ENCODE measurements around the gene RELA.

The RELA gene

DNA sequence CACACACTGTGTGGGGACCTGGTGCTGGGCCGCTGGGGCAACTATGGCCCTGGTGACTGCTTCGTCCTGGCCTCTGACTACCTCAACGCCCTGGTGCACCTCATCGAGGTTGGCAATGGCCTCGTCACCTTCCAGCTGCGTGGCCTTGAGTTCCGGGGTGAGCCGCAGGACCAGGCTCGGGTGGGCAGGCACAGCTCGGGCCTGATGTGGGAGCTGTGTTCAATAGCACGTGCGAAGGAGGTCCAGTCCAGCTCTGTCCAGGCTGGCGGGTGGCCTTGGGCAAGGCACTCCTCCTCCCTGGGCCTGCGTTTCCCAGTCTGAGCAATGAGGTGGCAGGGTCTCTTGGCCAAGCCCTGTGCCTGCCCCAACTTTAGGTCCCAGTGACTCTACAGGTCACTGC, 33.1 kb downstream of the RELA start:
- DNase-seq: no peak

DNA sequence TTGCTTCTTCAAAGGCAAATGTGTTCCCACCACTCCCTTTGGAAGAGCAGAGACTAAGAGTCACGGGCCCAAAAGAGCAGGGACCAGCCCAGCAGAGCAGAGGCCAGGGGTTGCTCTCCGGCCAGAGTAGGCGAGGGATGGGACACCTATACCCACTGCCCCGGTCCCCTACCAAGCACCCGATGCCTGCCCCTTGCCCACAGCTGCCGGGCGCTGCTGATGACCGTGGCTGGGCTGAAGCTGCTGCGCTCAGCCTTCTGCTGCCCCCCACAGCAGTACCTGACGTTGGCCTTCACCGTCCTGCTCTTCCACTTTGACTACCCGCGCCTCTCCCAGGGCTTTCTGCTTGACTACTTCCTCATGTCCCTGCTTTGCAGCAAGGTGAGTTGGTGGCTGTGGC, 35.5 kb downstream of the RELA start:
- DNase-seq: no peak

DNA sequence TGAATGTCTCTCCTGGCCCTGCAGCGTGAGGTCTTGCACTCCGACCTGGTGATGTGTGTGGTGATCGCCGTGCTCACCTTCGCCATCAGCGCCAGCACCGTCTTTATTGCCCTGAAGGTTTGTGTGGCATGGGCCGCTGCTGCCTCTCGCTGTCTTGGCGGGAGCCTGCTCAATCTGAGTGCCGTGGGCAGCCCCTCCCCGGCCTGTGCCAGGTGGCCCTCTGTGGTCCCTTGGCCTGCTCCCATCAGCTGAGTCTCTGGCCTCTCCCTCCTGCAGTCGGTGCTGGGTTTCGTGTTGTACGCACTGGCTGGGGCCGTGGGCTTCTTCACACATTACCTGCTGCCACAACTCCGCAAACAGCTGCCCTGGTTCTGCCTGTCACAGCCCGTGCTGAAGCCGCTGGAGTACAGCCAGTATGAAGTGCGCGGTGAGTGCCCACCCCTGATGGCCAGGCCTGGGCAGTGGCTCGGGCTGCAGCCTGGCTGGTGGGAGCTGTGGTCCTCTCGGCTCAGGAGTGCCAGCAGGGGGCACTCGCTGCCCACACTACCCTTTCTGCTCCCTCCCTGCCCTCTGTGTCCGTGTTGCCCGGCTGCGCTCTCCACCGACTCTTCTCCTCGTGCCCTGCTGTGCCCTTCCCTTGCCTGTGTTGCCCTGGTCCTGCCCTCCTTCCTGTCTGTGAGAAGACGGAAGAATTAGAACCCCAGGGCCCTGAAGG, 36.9 kb downstream of the RELA start:
- DNase-seq: peak; percentile 30

DNA sequence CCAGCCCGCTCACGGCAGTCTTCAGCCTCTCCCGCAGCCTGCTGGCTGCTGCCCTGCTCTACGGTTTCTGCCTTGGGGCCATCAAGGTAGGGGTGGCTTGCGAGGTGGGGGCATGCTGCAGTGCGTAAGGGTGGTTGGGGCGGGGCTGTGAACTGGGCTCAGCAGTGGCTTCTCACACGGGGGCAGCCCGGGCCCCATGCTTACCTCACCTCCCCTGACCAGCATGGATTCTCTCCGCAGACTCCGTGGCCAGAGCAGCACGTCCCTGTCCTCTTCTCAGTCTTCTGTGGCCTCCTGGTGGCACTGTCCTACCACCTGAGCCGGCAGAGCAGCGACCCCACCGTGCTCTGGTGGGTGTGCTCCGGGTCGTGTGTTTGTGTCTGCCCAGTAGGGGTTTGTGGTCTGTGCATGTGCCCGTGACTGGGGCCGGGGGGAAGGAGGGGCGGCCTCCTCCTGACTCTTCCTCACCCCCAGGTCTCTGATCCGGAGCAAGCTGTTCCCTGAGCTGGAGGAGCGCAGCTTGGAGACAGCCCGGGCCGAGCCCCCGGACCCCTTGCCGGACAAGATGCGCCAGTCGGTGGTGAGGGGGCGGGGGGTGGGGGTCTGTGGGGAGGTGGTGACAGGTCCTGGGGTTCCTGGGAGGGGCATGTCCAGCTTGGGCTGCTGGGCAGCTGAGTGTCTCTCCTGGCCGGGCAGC, 37.6 kb downstream of the RELA start:
- no peak for DNase-seq

DNA sequence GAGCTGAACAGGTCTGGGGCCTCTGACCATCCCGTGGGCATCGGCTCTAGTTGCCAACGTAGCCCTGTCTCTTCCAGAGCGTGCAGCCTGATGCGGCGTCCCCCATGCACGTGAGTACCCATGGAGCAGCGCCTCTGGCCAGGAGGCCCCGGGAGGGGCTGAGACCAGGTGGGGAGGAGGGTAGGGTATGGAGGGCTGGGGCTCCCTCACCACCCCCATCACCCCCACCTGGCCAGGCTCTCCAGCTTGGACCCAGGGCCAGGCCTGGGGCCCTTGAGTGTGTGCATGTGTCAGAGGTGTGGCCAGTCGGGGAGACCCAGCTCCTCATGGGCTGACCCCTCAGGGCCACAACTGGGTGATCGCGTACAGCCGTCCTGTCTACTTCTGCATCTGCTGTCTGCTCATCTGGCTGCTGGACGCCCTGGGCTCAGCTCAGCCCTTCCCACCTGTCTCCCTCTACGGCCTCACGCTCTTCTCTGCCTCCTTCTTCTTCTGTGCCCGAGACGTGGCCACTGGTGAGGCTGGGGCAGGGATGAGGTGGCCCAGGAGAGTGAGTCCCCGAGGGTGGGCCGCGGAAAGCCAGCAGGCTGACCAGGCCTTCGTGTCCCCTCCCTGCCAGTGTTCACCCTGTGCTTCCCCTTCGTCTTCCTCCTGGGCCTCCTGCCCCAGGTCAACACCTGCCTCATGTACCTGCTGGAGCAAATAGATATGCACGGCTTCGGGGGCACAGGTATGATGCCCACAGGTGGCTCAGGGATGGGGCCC, 38.7 kb downstream of the RELA start:
- DNase-seq: no peak

DNA sequence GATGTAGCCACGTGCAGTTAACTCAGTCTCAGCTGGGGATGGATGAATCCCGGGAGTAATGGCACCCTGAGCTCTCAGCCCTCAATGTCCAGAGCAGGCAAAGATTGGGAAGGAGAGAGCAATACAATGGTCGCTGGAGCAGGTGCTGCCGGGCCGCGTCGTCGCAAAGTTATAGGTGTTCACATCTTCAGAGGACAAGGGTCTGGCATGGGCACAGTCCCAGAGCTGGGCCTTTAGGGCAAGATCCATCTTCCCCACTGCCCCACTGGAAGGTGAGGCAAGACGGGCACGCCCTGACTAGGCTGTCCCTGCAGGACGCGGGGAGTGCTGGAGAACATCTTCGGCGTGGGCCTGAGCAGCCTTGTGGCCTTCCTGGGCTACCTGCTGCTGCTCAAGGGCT, 39.5 kb downstream of the RELA start:
- no peak for DNase-seq

DNA sequence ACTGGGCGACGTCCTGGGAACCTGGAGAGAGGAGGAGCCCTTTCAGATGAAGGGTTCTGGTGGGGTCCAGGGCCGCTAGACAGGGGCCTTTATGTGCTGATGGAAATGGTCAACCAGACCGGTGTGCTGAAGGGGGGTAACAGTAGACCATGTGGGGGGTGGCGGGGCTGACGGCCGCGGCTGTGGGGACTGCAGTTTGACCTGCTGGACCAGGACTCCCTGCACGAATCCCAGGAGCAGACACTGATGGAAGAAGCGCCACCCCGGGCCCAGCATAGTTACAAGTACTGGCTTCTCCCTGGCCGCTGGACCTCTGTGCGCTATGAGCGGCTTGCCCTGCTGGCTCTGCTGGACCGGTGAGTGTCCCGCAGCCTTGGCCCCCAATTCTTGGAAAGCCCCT, 40.7 kb downstream of the RELA start:
- no peak for DNase-seq

DNA sequence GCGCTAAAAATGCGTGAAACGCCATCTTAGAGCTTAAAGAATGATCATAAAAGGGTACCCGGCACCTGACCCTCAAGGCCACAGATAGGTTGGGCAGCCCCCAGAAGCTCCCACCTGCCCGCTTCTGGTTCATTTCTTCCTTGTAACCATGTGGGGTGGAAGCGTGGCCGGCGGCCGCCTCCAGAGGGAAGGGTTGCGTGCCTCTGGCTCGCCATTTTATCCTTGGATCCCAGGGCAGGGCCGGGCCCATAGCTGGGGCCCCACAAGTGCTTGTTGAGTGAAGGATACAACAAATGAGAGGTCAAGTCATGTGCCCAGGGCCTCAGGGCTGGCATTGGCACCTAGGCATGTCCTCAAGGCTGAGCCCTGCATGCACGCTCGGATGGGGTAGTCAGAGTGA, 41.3 kb downstream of the RELA start:
- DNase-seq: no peak

DNA sequence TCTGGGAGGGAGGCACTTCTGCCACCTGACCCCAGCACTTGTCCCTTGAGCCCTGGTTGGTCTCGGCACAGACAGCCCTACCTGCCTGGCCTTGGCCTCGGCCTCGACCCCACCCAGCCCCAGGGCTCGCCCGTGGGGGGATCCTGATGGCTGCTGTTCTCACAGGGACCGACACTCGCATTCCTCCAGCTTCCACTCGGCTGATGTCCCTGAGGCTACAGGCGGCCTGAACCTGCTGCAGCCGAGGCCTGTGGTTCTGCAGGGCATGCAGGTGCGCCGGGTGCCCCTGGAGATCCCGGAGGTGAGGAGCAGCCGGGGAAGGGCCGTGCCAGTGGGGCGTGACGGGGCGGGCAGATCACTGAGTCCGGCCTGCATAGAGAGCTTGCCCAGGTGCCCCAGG, 42.0 kb downstream of the RELA start:
- DNase-seq: no peak

DNA sequence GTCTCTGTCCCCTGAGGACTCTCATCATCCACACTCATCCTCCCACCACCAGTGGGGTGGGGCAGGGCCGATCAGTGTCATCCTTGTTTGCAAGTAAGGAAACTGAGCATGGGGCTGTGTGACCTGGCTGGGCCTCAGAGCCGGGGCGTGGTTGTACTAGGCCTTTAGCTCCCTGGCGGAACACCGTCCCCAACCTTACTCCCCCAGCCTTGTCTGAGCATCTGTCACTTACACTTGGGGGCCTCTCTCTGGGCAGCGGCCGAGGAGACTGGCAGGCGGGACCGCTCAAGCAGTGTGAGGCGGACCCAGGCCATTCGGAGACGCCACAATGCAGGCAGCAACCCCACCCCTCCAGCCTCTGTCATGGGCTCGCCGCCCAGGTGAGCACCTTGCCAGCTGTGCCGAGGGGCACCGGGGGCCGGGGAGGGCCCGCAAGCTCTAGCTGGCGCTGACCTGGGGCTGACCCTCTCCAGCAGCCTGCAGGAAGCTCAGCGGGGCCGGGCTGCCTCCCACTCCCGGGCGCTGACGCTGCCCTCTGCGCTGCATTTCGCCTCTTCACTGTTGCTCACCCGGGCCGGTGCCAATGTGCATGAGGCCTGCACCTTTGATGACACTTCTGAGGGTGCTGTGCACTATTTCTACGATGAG, 43.3 kb downstream of the RELA start:
- no peak for DNase-seq

DNA sequence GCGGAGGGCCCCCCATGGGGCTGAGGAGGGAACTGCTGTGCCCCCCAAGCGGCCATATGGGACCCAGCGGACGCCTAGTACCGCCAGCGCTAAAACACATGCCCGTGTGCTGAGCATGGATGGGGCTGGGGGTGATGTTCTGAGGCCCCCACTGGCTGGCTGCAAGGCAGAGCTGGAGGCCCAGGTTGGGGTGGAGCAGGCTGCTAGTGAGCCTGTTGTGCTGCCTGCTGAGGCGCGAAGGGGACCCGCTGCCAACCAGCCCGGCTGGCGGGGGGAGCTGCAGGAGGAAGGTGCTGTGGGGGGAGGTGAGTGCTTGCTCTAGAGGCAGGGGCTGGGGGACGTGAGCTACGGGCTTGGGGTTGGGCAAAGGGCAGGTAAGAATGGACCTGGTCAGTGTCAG, 44.0 kb downstream of the RELA start:
- DNase-seq: no peak

DNA sequence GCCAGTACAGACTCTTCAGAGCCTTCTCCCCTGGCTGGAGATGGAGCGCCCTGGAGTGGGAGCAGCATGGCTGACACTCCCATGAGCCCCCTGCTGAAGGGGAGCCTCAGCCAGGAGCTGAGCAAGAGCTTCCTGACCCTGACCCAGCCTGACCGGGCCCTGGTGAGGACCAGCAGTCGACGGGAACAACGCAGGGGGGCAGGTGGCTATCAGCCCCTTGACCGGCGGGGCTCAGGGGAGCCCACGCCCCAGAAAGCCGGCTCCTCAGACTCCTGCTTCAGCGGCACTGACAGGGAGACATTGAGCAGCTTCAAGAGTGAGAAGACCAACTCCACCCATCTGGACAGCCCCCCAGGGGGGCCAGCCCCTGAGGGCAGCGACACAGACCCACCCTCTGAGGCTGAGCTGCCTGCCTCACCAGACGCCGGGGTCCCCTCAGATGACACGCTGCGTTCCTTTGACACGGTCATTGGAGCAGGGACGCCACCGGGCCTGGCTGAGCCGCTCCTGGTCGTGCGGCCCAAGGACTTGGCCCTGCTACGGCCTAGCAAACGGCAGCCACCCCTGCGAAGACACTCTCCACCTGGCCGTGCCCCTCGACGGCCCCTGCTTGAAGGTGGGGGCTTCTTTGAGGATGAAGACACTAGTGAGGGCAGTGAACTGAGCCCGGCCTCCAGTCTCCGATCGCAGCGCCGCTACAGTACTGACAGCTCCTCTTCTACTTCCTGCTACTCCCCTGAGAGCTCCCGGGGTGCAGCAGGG, 44.5 kb downstream of the RELA start:
- DNase-seq: no peak

DNA sequence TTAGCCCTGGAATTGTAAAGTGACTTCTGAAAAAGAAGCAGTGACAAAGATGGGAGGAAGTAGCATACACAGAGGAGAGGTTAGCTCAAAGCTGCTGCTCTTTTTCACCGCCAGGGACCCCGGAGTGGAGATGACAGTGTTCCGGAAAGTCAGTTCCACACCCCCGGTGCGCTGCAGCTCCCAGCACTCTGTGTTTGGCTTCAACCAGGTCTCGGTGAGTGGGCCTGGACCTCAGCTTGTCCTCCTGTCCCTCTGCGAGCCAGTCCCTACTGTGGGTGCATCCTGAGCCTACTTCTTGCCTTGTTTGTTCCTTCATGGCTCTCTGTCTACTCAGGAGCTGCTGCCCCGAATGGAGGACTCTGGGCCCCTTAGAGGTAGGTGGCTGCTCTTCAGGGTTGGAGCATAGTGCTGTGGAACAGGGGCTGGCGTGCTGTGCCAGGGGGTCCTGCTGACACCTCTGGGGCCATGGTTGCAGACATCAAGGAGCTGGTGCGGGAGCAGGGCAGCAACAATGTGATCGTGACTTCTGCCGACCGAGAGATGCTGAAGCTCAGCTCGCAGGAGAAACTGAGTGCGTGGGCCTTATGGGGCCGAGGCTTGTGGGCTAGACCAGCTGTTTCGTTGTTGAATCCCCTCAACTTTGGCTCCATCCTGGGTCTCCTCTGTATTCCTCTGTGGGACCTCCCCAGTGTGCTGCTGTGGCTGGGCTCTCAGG, 45.4 kb downstream of the RELA start:
- DNase-seq: no peak

DNA sequence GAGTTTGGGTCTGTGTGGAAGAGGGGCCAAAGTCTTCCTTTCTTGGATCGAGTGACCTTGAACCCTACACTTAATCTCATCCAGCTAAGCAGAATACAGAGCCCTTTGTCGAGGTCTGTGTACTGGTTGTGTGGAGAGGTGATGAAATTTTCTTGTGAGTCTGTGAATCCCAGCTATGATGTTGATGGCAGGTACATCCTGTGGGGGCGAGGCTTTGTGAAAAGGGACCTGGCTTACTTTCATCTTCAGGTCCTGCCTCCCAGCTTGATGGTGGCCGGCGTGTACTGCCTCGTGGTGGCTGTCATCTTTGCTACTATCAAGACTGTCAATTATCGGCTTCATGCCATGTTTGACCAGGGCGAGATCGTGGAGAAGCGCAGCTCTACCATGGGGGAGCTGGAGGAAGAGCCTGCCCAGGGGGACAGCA, 46.1 kb downstream of the RELA start:
- no peak for DNase-seq

DNA sequence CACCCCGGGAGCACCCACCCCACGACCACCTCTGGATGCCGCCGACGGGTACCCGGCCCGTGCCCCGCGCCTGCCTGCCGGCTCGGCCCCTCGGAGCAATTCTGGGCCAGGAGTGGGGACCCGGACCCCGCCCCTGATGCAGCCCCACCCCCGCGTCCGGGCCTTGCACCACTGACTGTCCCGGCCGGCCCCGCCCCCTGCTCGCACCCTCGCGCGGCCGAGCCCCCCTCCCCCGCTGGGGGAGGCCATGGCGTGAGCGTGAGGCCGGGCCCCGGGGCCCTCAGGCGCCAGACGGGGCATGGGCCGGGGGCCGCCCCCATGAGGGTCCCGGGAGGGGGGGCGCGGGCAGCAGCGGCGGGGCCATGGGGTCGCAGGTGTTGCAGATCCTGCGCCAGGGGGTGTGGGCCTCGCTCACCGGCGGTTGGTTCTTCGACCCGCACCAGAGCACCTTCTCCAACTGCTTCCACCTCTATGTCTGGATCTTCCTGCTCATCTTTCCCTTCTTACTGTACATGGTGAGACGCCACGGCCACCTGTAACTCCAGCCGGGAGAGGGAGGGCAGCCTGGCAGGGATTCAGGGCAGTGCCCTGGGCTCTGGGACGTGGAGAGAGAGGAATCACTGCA, 46.7 kb downstream of the RELA start:
- DNase-seq: no peak

DNA sequence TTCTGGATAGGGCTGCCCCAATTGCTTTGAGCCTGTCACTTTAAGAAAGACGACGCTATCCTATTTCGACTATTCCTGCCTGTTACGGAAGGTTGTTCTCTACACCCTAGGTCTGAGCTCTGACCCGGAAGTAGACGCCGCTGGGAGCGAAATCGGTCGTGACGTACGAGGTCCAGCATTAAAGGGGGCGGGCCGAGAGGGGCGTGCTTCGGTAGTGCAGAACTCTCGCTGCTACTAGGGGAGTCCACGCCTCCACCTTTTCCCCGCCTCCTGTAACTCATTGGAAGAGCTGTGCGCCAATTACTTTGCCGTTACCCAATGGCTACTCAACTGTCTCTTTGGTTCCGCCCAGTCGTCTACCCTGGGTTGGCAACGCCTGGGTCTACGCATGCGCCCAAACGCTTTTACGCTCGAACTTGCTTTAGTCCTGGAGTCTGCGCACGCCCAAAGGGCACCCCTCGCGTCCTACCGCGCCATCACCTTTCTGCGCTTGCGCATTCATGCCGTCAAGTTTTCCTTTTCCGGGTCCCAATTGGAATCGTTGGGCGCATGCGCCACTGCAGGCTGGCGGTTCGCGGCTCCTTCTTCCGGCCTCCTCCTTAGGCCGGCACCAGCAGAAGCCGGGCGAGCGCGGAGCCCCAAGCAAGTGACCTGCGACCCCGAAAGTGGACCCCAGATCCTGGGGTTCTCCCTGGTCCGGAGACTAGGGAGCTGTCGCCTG, 47.3 kb downstream of the RELA start, which contains the start of gene PCNX3:
Gene PCNX3, plus strand, starts transcription at position 548 of the 721 bp plus-strand sequence. CDS start 536 bp downstream, outside the sequence.
- peak; percentile 100 for DNase-seq

DNA sequence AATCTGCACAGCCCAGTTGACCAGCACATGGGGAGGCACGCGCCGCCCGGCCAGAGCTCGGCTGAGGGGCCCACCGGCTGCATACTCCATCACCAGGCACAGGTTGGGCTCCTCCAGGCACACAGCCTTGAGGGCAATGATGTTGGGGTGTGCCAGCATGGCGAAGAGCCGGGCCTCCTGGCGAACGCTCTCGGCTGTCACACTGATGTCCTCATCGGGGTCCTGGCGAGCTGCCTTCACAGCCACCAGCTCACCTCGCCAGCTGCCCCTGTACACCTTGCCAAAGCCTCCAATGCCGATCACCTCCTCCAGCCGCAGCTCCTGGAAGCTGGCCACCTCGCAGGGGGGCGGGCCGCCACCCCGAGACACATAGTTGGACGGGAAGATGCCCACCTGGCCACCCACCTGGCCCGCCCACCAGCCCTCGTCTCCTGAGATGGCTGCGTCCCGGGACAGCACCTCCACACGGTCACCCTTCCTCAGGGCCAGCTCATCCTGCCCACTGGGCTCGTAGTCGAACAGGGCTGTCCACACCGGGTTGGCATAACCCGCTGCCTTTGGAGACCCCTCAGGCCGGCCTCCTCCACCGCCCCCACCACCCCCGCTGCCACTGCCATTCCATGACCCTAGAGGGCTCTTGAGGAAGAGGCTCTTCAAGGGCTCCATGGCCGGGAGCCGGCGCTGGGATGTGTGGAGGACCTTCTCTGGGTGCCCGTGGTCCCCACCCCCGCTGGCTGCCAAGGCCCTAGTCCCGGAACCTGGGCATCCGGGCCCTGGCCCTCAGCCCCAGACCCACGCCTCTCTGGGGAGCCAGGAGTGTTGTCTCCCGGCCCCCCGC, 49.4 kb downstream of the RELA start:
- no peak for DNase-seq

DNA sequence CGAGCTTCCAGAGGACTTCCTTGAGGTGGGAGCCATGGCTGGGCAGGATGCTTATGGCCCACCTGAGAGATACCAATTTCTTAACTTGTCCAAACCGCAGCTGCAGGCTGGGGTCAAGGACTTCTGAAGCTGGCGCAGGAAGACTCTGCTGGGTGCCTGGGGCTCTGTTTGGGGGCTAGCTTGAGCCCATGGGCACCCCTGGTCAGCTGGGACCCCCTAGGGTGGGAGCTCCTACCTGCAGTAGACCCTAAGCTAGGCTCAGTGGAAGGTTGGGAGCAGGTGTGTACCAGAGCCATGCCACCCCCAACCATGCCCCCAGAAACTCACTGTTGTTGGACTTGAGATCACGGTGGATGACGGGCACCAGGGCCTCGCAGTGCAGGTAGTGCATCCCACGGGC, 50.0 kb downstream of the RELA start:
- no peak for DNase-seq

DNA sequence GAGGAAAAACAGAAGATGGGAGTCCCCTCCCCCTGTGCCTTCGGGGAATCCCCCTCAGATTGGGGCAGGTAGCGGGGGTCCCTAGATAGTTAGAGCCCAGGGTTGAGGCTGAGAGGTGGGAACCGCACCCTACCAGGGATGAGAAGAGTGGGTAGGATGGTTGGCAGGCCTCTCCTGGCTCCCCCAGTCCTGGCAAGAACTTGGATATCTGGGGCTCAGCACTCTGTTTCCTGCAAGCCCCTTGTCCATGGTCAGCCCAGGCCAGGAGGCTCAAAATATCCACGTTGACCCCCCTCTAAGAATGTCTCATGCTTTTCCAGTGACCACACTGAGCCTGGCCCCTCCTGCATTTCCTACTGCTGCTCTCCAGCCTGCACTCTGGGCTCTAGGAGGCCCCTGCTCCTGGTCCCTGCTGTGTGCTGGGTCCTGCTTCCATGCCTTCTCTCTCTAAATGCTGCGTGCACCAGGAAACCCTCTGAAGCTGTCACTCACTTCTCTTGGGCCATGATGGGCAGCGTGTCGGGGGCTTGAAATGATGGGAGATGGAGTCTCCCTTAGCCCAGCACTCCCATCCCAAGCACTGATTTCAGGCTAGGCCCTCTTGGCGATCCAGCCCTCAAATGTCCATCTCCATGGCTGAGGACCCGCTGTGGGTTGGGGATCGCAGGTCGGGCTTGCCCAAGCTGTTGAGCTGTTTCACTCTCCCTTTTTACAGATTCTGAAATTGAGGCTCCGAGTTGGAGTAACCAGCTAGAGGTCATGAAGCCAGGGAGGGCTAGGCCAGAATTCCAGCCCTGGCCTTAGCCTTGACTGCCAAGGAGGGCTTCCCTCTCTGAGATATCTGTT, 50.7 kb downstream of the RELA start:
- no peak for DNase-seq
